Stomach (tissue), 9 donors: Measurements from ENCODE around the gene WNT3A. TPM values are rescaled to one million over a fixed set of nuclear protein-coding genes. Genes with fewer than 3 reads are reported as not detected.

Source experiments
- DNase-seq, 2 donors: peaks; one replicate each; pipeline versions ENCODE4 v3.0.0 to v3.0.0-alpha.2; 2013 to 2019
- H3K27ac ChIP-seq, 5 donors: fragments of 200-600 bp in 4 of 5; sonication (generic) in 4 of 5; one replicate each; pipeline ENCODE4 v1.5.1; 2013 to 2019; ENCODE audit warnings: mild to moderate bottlenecking in 1 of 5, moderate library complexity in 1 of 5
- H3K27me3 ChIP-seq, 3 donors: fragments of 200-600 bp; sonication (generic); one replicate each; pipeline ENCODE4 v1.5.1; 2017 to 2019; ENCODE audit warnings: mixed run types in 1 of 3
- H3K36me3 ChIP-seq, 4 donors: fragments of 200-600 bp; sonication (generic); 1 replicate in 3 of 4; 2 replicates in 1 of 4; pipeline ENCODE4 v1.5.1; 2016 to 2019
- H3K4me1 ChIP-seq, 4 donors: fragments of 200-600 bp; sonication (generic); one replicate each; pipeline ENCODE4 v1.5.1; 2016 to 2019
- H3K4me3 ChIP-seq, 4 donors: fragments of 200-600 bp; sonication (generic) in 3 of 4; one replicate each; pipeline ENCODE4 v1.5.1; 2016 to 2019; ENCODE audit warnings: mild to moderate bottlenecking in 1 of 4
- H3K9me3 ChIP-seq, 4 donors: fragments of 200-600 bp; sonication (generic); one replicate each; pipeline ENCODE4 v1.5.1; 2016 to 2019
- CTCF ChIP-seq, 7 experiments: fragments of 450-650 bp in 4 of 7; fragments of 200-600 bp in 3 of 7; sonication (generic) in 3 of 7; IDR thresholded peaks; one replicate each; pipeline ENCODE4 v1.5.1; 2016 to 2019; ENCODE audit warnings: antibody characterized with exemption in 7 of 7, control low read depth in 2 of 7, mild to moderate bottlenecking in 1 of 7
- EP300 ChIP-seq: sonication (generic); formaldehyde crosslinking; IDR thresholded peaks from one replicate; pipeline ENCODE4 v1.6.1; 2017; ENCODE audit warnings: antibody characterized with exemption
- POLR2A ChIP-seq, 4 donors: fragments of 450-650 bp; IDR thresholded peaks; one replicate each; pipeline ENCODE4 v1.6.1; 2016; ENCODE audit warnings: antibody characterized with exemption in 4 of 4, control low read depth in 2 of 4, mild to moderate bottlenecking in 1 of 4, moderate library complexity in 1 of 4
- POLR2AphosphoS5 ChIP-seq, 3 donors: sonication (generic); formaldehyde crosslinking; IDR thresholded peaks; one replicate each; pipeline ENCODE4 v1.6.1; 2016; ENCODE audit warnings: antibody characterized with exemption in 3 of 3
- WGBS, 5 donors: extraction: QIAGEN DNeasy Blood & Tissue Kit in 3 of 5; methylation state at CpG; one replicate each; pipeline versions ENCODE4 v1.1.5 to v1.1.7; 2013 to 2018; 5-methylcytosine and 5-hydroxymethylcytosine counted together
- intact Hi-C: fragments of 100-400 bp; cut with DNase I; formaldehyde crosslinking; loops from one replicate; pipeline ENCODE4 v1.15.1; 2023; ENCODE audit warnings: low total_unique reads
- polyA plus RNA-seq, 3 donors: library from polyadenylated mRNA; stranded (reverse); fragments of 200-250 nt; gene quantifications; one replicate each; pipeline ENCODE4 v1.2.3, GENCODE V29; 2013
- total RNA-seq, 5 donors: library from RNA; depleted of rRNA; stranded (reverse); fragments of >200 nt; gene quantifications; one replicate each; pipeline versions ENCODE4 v1.1.0 to v1.2.3, GENCODE V29; 2014 to 2016
- donor health status: healthy with polysubstance abuse.
- donor health status: Bipolar disorder and iron deficiency.
- donor health status: healthy.

WNT3A gene
- total and polyA plus RNA-seq, 8 donors: 0.31 to 0.90 TPM; not detected in 6

- TF ChIP-seq CTCF (IDR thresholded peaks at IDR 0.05): no peak
- TF ChIP-seq EP300: no peak
- TF ChIP-seq POLR2A (IDR thresholded peaks at IDR 0.05): no peak
- TF ChIP-seq POLR2AphosphoS5 (IDR thresholded peaks at IDR 0.05): no peak
- Histone ChIP-seq H3K4me1 (peaks cover 0 to 18% (median 9%) of the 10 kb centered on the region in 4 donors), H3K27ac (no peak overlapping the region), H3K9me3 (no peaks in the 10 kb centered on the region), H3K4me3 (no peak overlapping the region), H3K36me3 (no peaks in the 10 kb centered on the region), H3K27me3 (peaks cover 0 to 42% (median 0%) of the 10 kb centered on the region in 3 donors)
- intact Hi-C loops: no loop called here
- 83 to 93% (median 87%) methylated on average over 6 of the region's 6 CpGs for WGBS, 5 donors
- no peak for DNase-seq
Measured at GRCh38 chr1:228048659-228049298, 42.0 kb downstream of the WNT3A start.

GRCh38 chr1:228050571-228051231 lies 43.9 kb downstream of the WNT3A start:
- H3K9me3 ChIP-seq: peaks cover 0 to 6% (median 2%) of the 10 kb centered on the region in 4 donors
- peak in 1 of 2 donors; percentile 22 for DNase-seq
- intact Hi-C loops: no loop called here
- TF ChIP-seq EP300 (no peak), POLR2A (IDR thresholded peaks at IDR 0.05) (no peak), CTCF (IDR thresholded peaks at IDR 0.05) (no peak), POLR2AphosphoS5 (IDR thresholded peaks at IDR 0.05) (no peak)
- 91 to 95% (median 94%) methylated on average over 21 to 30 of the region's 30 CpGs for WGBS, 5 donors
- H3K27me3 ChIP-seq: peaks cover 0 to 51% (median 0%) of the 10 kb centered on the region in 3 donors
- no peak overlapping the region for H3K4me3 ChIP-seq
- H3K4me1 ChIP-seq: peaks cover 0 to 4% (median 0%) of the 10 kb centered on the region in 4 donors
- H3K36me3 ChIP-seq: no peaks in the 10 kb centered on the region
- H3K27ac ChIP-seq: no peak overlapping the region

GRCh38 chr1:228058172-228058948 lies 51.6 kb downstream of the WNT3A start:
- DNase-seq: peak in 1 of 2 donors; percentile 22
- Histone ChIP-seq H3K36me3 (no peaks in the 10 kb centered on the region), H3K4me1 (peaks cover 20 to 27% (median 25%) of the 10 kb centered on the region in 4 donors), H3K4me3 (peak overlapping the region in 2 of 4 donors; percentile 36 to 59), H3K9me3 (peaks cover 0 to 6% (median 2%) of the 10 kb centered on the region in 4 donors), H3K27ac (no peak overlapping the region), H3K27me3 (peaks cover 11 to 75% (median 48%) of the 10 kb centered on the region in 3 donors)
- WGBS, 5 donors: 46 to 62% (median 54%) methylated on average over 15 to 18 of the region's 18 CpGs
- intact Hi-C loops: no loop called here
- TF ChIP-seq POLR2A (IDR thresholded peaks at IDR 0.05) (no peak), CTCF (IDR thresholded peaks at IDR 0.05) (no peak), POLR2AphosphoS5 (IDR thresholded peaks at IDR 0.05) (no peak), EP300 (no peak)
